ENCODE measurements around the gene DENND4A. TPM values are rescaled to one million over a fixed set of nuclear protein-coding genes. Genes with fewer than 3 reads are reported as not detected.

The DENND4A gene
- total and polyA plus RNA-seq, 9 of the 15 experiments (the other 6 are each of a cell fraction or from before 2014, with no cell fraction given) = 6.8 to 32.3 (median 19.9) TPM

GRCh38 chr15:65832549-65833364, 40.7 kb upstream of the DENND4A start (continued):
- TF ChIP-seq USF2 (CRISPR knock-in tag; IDR thresholded peaks at IDR 0.05) (no peak), ID3 (CRISPR knock-in tag; IDR thresholded peaks at IDR 0.05) (no peak), ID3 (tag; IDR thresholded peaks at IDR 0.05) (peak; percentile 73), BRD4 (IDR thresholded peaks at IDR 0.05) (0 out of 2 replicates have a peak, but pooled peaks have one; percentile 76), CTBP1 (IDR thresholded peaks at IDR 0.05; ENCODE audit: borderline replicate concordance) (peak; percentile 49; the same call in 1 of the 2 replicates), ZNF354B (CRISPR knock-in tag; IDR thresholded peaks at IDR 0.05) (no peak), CXXC5 (CRISPR knock-in tag; IDR thresholded peaks at IDR 0.05) (no peak; the same call in none of the 2 replicates), CUX1 (CRISPR knock-in tag; IDR thresholded peaks at IDR 0.05) (0 out of 2 replicates have a peak, but pooled peaks have one; percentile 83), GTF2E2 (tag; IDR thresholded peaks at IDR 0.05) (peak; percentile 71), FOXA3 (CRISPR knock-in tag; conservative IDR thresholded peaks at IDR 0.05 in 1 of 2, IDR thresholded peaks at IDR 0.05 in 1 of 2) (peak; percentile 97 to 98), U2AF2 (optimal IDR thresholded peaks at IDR 0.05; ENCODE audit: low read depth, low read length) (no peak), ATF1 (CRISPR knock-in tag; IDR thresholded peaks at IDR 0.05) (no peak), ATF1 (tag; IDR thresholded peaks at IDR 0.05) (peak; percentile 57; the same call in 1 of the 2 replicates), CEBPB (tag; IDR thresholded peaks at IDR 0.05) (0 out of 2 replicates have a peak, but pooled peaks have one; percentile 22), LEF1 (IDR thresholded peaks at IDR 0.05) (peak; percentile 65; the same call in 1 of the 2 replicates), SP2 (IDR thresholded peaks at IDR 0.05; ENCODE audit: extremely low read depth, low read depth, low read length, poor library complexity, severe bottlenecking) (no peak), EGR1 (conservative IDR thresholded peaks at IDR 0.05) (no peak), RBM34 (IDR thresholded peaks at IDR 0.05; ENCODE audit: borderline replicate concordance, insufficient read depth, low read length) (no peak), ZNF41 (CRISPR knock-in tag; conservative IDR thresholded peaks at IDR 0.05) (no peak)
